Measurements from ENCODE around the gene KCTD20. TPM values are rescaled to one million over a fixed set of nuclear protein-coding genes. Genes with fewer than 3 reads are reported as not detected.

The KCTD20 gene
- total RNA-seq, 2 donors from 2014 or later: 26.3 to 34.5 TPM

DNA sequence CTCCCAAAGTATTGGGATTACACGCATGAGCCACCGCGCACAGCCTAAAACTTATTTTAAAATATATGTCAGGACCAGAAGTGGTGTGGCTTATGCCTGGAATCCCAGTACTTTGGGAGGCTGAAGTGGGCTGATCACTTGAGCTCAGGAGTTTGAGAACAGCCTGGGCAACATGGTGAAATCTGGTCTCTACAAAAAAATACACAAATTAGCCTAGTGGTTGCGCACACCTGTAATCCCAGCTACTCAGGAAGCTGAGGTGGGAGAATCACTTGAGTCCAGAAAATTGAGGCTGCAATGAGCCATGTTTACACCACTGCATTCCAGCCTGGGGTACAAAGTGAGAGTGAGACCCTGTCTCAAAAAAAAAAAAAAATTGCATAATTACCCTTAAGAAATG lies 13.9 kb upstream of the KCTD20 start:
- no peaks in the 10 kb centered on the region for H3K4me1 ChIP-seq
- TF ChIP-seq, protein P1, sequence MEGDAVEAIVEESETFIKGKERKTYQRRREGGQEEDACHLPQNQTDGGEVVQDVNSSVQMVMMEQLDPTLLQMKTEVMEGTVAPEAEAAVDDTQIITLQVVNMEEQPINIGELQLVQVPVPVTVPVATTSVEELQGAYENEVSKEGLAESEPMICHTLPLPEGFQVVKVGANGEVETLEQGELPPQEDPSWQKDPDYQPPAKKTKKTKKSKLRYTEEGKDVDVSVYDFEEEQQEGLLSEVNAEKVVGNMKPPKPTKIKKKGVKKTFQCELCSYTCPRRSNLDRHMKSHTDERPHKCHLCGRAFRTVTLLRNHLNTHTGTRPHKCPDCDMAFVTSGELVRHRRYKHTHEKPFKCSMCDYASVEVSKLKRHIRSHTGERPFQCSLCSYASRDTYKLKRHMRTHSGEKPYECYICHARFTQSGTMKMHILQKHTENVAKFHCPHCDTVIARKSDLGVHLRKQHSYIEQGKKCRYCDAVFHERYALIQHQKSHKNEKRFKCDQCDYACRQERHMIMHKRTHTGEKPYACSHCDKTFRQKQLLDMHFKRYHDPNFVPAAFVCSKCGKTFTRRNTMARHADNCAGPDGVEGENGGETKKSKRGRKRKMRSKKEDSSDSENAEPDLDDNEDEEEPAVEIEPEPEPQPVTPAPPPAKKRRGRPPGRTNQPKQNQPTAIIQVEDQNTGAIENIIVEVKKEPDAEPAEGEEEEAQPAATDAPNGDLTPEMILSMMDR (IDR thresholded peaks at IDR 0.05): peak in 1 of 2 donors; percentile 30
- DNase-seq (ENCODE audit: low spot score): no peak
- H3K27ac ChIP-seq: no peak overlapping the region
- H3K36me3 ChIP-seq: no peaks in the 10 kb centered on the region
- H3K4me3 ChIP-seq: no peak overlapping the region
- no peaks in the 10 kb centered on the region for H3K9me3 ChIP-seq
- H3K27me3 ChIP-seq: no peaks in the 10 kb centered on the region

DNA sequence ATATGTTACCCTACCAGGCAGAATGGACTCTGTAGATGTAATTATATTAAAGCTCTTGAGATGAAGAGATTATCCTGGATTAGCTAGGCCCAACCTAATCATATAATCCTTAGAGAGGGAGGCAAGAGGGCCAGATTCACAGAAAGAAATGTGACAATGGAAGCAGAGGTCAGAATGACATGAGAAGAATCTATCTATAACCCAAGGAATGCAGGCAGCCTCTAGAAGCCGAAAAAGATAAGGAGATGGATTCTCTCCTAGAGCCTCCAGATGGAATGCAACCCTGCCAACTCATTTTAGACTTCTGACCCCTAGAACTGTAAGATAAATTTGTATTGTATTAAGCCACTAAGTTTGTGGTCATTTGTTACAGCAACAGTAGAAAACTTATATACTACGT lies 12.4 kb upstream of the KCTD20 start:
- DNase-seq (ENCODE audit: low spot score): no peak
- no peaks in the 10 kb centered on the region for H3K4me1 ChIP-seq
- H3K27ac ChIP-seq: no peak overlapping the region
- H3K4me3 ChIP-seq: no peak overlapping the region
- no peaks in the 10 kb centered on the region for H3K9me3 ChIP-seq
- no peaks in the 10 kb centered on the region for H3K27me3 ChIP-seq
- TF ChIP-seq, protein P1 (IDR thresholded peaks at IDR 0.05): no peak
- H3K36me3 ChIP-seq: no peaks in the 10 kb centered on the region

DNA sequence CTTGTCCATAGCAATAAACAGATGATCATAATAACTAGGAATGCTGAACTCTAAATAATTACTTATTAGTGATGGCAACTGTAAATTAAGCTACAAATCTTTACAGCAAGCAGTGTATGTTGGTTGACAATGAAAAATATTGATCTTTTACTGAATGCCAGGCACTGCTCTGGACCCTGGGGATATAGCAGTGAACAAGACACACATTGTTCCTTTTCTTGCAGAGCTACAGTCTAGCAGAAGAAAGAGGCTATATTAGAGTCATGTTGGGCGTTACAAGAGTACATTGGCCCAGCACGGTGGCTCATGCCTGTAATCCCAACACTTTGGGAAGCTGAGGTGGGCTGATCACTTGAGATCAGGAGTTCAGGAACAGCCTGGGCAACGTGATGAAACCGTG lies 11.6 kb upstream of the KCTD20 start:
- Histone ChIP-seq H3K4me3 (no peak overlapping the region), H3K4me1 (no peaks in the 10 kb centered on the region), H3K36me3 (no peaks in the 10 kb centered on the region), H3K9me3 (no peaks in the 10 kb centered on the region), H3K27ac (no peak overlapping the region), H3K27me3 (no peaks in the 10 kb centered on the region)
- TF ChIP-seq, protein P1 (IDR thresholded peaks at IDR 0.05): no peak
- no peak for DNase-seq (ENCODE audit: low spot score)

GRCh38 chr6:36432151-36432671 lies 10.6 kb upstream of the KCTD20 start:
- H3K27me3 ChIP-seq: no peaks in the 10 kb centered on the region
- no peaks in the 10 kb centered on the region for H3K36me3 ChIP-seq
- TF ChIP-seq, protein P1 (IDR thresholded peaks at IDR 0.05): no peak

DNA sequence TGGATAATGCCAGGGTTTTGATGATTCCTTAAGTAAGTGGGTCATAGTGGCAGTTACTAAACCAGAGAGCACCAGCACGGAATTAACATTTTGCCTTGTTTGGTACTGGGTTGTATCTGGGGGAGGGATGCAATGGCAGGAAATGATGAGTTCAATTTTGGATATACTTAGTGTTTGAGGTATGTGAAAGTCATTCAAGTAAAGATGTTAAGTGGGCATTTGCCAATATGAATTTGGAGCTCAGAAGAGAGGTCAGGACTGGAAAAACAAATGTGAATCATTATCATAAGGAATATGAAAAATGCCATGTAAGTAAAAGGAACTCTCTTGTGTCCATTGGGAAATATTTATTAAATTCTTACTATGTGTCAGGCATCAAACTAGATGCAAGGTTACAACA lies 6.3 kb upstream of the KCTD20 start:
- Histone ChIP-seq H3K4me1 (peaks cover 0 to 5% of the 10 kb centered on the region in 2 donors), H3K27ac (no peak overlapping the region), H3K4me3 (no peak overlapping the region), H3K9me3 (no peaks in the 10 kb centered on the region), H3K36me3 (no peaks in the 10 kb centered on the region), H3K27me3 (no peaks in the 10 kb centered on the region)
- TF ChIP-seq, protein P1 (IDR thresholded peaks at IDR 0.05): no peak
- no peak for DNase-seq (ENCODE audit: low spot score)

More at GRCh38 chr6:36432151-36432671, 10.6 kb upstream of the KCTD20 start:
- H3K9me3 ChIP-seq: no peaks in the 10 kb centered on the region
- DNase-seq (ENCODE audit: low spot score): no peak
- H3K27ac ChIP-seq: no peak overlapping the region
- no peak overlapping the region for H3K4me3 ChIP-seq
- no peaks in the 10 kb centered on the region for H3K4me1 ChIP-seq

DNA sequence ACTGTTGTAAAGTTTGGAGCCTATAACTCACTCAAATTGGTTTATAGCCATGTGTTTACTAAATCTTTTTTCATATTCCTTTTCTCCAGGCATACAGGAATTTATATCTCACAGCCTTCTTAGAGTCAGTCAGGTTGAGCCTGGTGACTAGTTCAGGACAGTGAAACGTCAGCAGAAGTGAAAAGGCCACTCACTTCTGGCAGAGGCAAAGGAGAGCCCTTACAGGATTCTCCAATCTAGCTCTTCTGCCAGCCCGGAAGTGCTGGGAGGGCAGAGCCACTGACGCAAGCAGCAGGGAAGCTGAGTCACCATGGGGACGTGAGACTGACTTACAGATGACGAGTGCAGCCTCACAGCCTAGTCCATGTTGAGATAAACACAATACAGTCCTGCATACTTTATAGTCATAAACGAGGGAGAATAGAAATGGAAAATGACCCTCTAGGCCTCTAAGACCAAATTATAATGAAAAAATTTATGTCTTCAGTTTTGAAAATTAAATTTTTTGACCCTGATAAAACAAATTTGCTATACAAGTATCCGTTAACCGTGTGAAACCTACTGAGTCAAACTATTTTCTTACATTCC lies 1.4 kb upstream of the KCTD20 start:
- Histone ChIP-seq H3K4me3 (no peak overlapping the region), H3K27me3 (no peaks in the 10 kb centered on the region), H3K36me3 (no peaks in the 10 kb centered on the region), H3K4me1 (peaks cover 0 to 35% of the 10 kb centered on the region in 2 donors), H3K9me3 (no peaks in the 10 kb centered on the region), H3K27ac (peak overlapping the region; percentile 98)
- TF ChIP-seq, protein P1 (IDR thresholded peaks at IDR 0.05): no peak
- peak; percentile 99 for DNase-seq (ENCODE audit: low spot score)

Data from right atrium auricular region (tissue), 2 donors.